Measurements from ENCODE around the gene FHOD3.

DNA sequence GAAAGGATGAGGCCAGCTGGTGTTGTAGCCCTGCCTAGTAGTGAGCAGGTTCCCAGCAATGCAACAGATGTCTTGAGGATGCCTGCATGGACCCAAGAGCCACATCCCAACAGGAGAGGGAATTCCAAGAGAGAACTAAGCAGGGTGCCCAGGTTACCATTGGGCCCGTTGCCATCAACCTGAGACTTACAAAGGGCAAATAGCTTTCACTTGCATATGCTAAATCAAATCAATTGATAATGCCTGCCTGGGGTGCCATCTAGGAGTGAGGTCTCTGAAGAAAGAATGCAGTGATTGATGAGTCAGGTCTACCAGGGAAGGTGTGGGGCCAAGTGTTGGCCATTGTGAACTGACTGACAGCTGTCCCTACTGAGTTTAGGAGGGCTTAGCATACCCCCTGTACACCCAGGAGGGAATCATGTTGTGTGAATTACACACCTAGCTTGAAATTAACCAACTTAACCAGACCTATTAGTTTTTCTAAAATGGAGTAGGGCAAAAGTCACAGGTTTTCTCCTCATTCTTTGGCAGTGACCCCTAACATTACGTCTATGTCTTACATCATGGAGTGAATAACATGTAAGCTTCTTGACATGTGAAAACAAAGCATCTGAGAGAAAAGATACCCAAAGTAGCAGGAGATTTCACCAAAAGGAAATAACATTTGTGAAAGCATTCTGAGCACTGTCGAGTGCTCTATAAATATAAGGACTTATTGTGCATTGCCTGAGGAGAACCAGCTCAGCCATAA, 32.3 kb downstream of the FHOD3 start:
- no peak for TF ChIP-seq SIN3A (IDR thresholded peaks at IDR 0.05; ENCODE audit: borderline replicate concordance, insufficient read depth, low read length)
- TF ChIP-seq POLR2AphosphoS5 (IDR thresholded peaks at IDR 0.05; ENCODE audit: low read depth, low read length): no peak
- no peak for TF ChIP-seq FOXP2 (optimal IDR thresholded peaks at IDR 0.05; ENCODE audit: borderline replicate concordance, extremely low read depth, extremely low read length, insufficient read depth)
- TF ChIP-seq, protein P1, sequence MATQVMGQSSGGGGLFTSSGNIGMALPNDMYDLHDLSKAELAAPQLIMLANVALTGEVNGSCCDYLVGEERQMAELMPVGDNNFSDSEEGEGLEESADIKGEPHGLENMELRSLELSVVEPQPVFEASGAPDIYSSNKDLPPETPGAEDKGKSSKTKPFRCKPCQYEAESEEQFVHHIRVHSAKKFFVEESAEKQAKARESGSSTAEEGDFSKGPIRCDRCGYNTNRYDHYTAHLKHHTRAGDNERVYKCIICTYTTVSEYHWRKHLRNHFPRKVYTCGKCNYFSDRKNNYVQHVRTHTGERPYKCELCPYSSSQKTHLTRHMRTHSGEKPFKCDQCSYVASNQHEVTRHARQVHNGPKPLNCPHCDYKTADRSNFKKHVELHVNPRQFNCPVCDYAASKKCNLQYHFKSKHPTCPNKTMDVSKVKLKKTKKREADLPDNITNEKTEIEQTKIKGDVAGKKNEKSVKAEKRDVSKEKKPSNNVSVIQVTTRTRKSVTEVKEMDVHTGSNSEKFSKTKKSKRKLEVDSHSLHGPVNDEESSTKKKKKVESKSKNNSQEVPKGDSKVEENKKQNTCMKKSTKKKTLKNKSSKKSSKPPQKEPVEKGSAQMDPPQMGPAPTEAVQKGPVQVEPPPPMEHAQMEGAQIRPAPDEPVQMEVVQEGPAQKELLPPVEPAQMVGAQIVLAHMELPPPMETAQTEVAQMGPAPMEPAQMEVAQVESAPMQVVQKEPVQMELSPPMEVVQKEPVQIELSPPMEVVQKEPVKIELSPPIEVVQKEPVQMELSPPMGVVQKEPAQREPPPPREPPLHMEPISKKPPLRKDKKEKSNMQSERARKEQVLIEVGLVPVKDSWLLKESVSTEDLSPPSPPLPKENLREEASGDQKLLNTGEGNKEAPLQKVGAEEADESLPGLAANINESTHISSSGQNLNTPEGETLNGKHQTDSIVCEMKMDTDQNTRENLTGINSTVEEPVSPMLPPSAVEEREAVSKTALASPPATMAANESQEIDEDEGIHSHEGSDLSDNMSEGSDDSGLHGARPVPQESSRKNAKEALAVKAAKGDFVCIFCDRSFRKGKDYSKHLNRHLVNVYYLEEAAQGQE (IDR thresholded peaks at IDR 0.05; ENCODE audit: insufficient read depth in 1 of 2, low read depth in 2 of 2, low read length in 2 of 2): no peak
- no peak for TF ChIP-seq TAF1 (IDR thresholded peaks at IDR 0.05; ENCODE audit: borderline replicate concordance, insufficient read depth, low read length)

Data from PFSK-1 (cell line).